Measurements from ENCODE around the gene MTIF3.

The MTIF3 gene

GRCh38 chr13:27450921-27451471 is 632 bp upstream of the MTIF3 start:
- peaks cover 22% of the 10 kb centered on the region for H3K4me1 ChIP-seq (ENCODE audit: insufficient read depth, low read length)
- no peaks in the 10 kb centered on the region for H3K36me3 ChIP-seq (ENCODE audit: insufficient read depth, low read length)
- H3K27me3 ChIP-seq (ENCODE audit: insufficient read depth, low read length): peaks cover 11% of the 10 kb centered on the region; the same call in 1 of the 2 replicates
- H3K4me3 ChIP-seq (ENCODE audit: low read length): peak overlapping the region; percentile 75
- no peaks in the 10 kb centered on the region for H3K9me3 ChIP-seq (ENCODE audit: insufficient read depth, low read depth, low read length)
- H3K27ac ChIP-seq (ENCODE audit: low read depth, low read length): peak overlapping the region; percentile 95
- 3% methylated on average over 34 of the region's 34 CpGs for WGBS
- peak overlapping the region; percentile 85 for H3K9ac ChIP-seq (ENCODE audit: low read depth, low read length)

GRCh38 chr13:27449081-27449603 is 1.2 kb downstream of the MTIF3 start:
- Histone ChIP-seq H3K4me1 (ENCODE audit: insufficient read depth, low read length) (peaks cover 16% of the 10 kb centered on the region), H3K4me3 (ENCODE audit: low read length) (peak overlapping the region; percentile 75)

GRCh38 chr13:27448308-27448707 is 2.1 kb downstream of the MTIF3 start:
- no peak overlapping the region for H3K9ac ChIP-seq (ENCODE audit: low read depth, low read length)
- no peaks in the 10 kb centered on the region for H3K9me3 ChIP-seq (ENCODE audit: insufficient read depth, low read depth, low read length)
- 0 out of 2 replicates have a peak, but pooled peaks cover 3% of the 10 kb centered on the region for H3K36me3 ChIP-seq (ENCODE audit: insufficient read depth, low read length)
- peaks cover 11% of the 10 kb centered on the region; the same call in 1 of the 2 replicates for H3K27me3 ChIP-seq (ENCODE audit: insufficient read depth, low read length)
- no peak overlapping the region for H3K4me3 ChIP-seq (ENCODE audit: low read length)
- 87% methylated on average over 4 of the region's 4 CpGs for WGBS
- H3K27ac ChIP-seq (ENCODE audit: low read depth, low read length): no peak overlapping the region
- peaks cover 16% of the 10 kb centered on the region for H3K4me1 ChIP-seq (ENCODE audit: insufficient read depth, low read length)

More at GRCh38 chr13:27449081-27449603, 1.2 kb downstream of the MTIF3 start:
- H3K36me3 ChIP-seq (ENCODE audit: insufficient read depth, low read length): 0 out of 2 replicates have a peak, but pooled peaks cover 3% of the 10 kb centered on the region
- peak overlapping the region; percentile 85 for H3K9ac ChIP-seq (ENCODE audit: low read depth, low read length)
- 83% methylated on average over 15 of the region's 15 CpGs for WGBS
- peaks cover 11% of the 10 kb centered on the region; the same call in 1 of the 2 replicates for H3K27me3 ChIP-seq (ENCODE audit: insufficient read depth, low read length)
- H3K27ac ChIP-seq (ENCODE audit: low read depth, low read length): peak overlapping the region; percentile 95
- H3K9me3 ChIP-seq (ENCODE audit: insufficient read depth, low read depth, low read length): no peaks in the 10 kb centered on the region

- no peak overlapping the region for H3K4me3 ChIP-seq (ENCODE audit: low read length)
- H3K27me3 ChIP-seq (ENCODE audit: insufficient read depth, low read length): peaks cover 10% of the 10 kb centered on the region; the same call in 1 of the 2 replicates
- WGBS: 95% methylated on average over 7 of the region's 7 CpGs
- H3K9ac ChIP-seq (ENCODE audit: low read depth, low read length): no peak overlapping the region
- no peaks in the 10 kb centered on the region for H3K9me3 ChIP-seq (ENCODE audit: insufficient read depth, low read depth, low read length)
- H3K27ac ChIP-seq (ENCODE audit: low read depth, low read length): no peak overlapping the region
- H3K36me3 ChIP-seq (ENCODE audit: insufficient read depth, low read length): 0 out of 2 replicates have a peak, but pooled peaks cover 3% of the 10 kb centered on the region
- peaks cover 16% of the 10 kb centered on the region for H3K4me1 ChIP-seq (ENCODE audit: insufficient read depth, low read length)
Measured at GRCh38 chr13:27446986-27447583, 3.3 kb downstream of the MTIF3 start.

GRCh38 chr13:27442797-27443196 is 7.6 kb downstream of the MTIF3 start:
- no peak overlapping the region for H3K27ac ChIP-seq (ENCODE audit: low read depth, low read length)
- H3K4me1 ChIP-seq (ENCODE audit: insufficient read depth, low read length): 0 out of 2 replicates have a peak, but pooled peaks cover 3% of the 10 kb centered on the region
- H3K36me3 ChIP-seq (ENCODE audit: insufficient read depth, low read length): peaks cover 19% of the 10 kb centered on the region
- H3K9me3 ChIP-seq (ENCODE audit: insufficient read depth, low read depth, low read length): no peaks in the 10 kb centered on the region
- no peak overlapping the region for H3K9ac ChIP-seq (ENCODE audit: low read depth, low read length)
- WGBS: 94% methylated on average over 7 of the region's 7 CpGs
- no peak overlapping the region for H3K4me3 ChIP-seq (ENCODE audit: low read length)
- H3K27me3 ChIP-seq (ENCODE audit: insufficient read depth, low read length): no peaks in the 10 kb centered on the region

- Histone ChIP-seq H3K27me3 (ENCODE audit: insufficient read depth, low read length) (no peaks in the 10 kb centered on the region), H3K9ac (ENCODE audit: low read depth, low read length) (0 out of 2 replicates have a peak overlapping the region, but pooled peaks have one; percentile 25), H3K27ac (ENCODE audit: low read depth, low read length) (no peak overlapping the region), H3K4me1 (ENCODE audit: insufficient read depth, low read length) (0 out of 2 replicates have a peak, but pooled peaks cover 3% of the 10 kb centered on the region), H3K36me3 (ENCODE audit: insufficient read depth, low read length) (peaks cover 19% of the 10 kb centered on the region), H3K4me3 (ENCODE audit: low read length) (no peak overlapping the region), H3K9me3 (ENCODE audit: insufficient read depth, low read depth, low read length) (no peaks in the 10 kb centered on the region)
- 78% methylated on average over 14 of the region's 15 CpGs for WGBS
Measured at GRCh38 chr13:27442071-27442647, 8.2 kb downstream of the MTIF3 start.

GRCh38 chr13:27440408-27440807 is 10.0 kb downstream of the MTIF3 start:
- peaks cover 32% of the 10 kb centered on the region for H3K36me3 ChIP-seq (ENCODE audit: insufficient read depth, low read length)
- H3K4me1 ChIP-seq (ENCODE audit: insufficient read depth, low read length): 0 out of 2 replicates have a peak, but pooled peaks cover 3% of the 10 kb centered on the region
- no peaks in the 10 kb centered on the region for H3K9me3 ChIP-seq (ENCODE audit: insufficient read depth, low read depth, low read length)
- WGBS: 93% methylated on average over 1 of the region's 1 CpG
- no peak overlapping the region for H3K27ac ChIP-seq (ENCODE audit: low read depth, low read length)
- no peaks in the 10 kb centered on the region for H3K27me3 ChIP-seq (ENCODE audit: insufficient read depth, low read length)
- no peak overlapping the region for H3K4me3 ChIP-seq (ENCODE audit: low read length)
- no peak overlapping the region for H3K9ac ChIP-seq (ENCODE audit: low read depth, low read length)

- Histone ChIP-seq H3K36me3 (ENCODE audit: insufficient read depth, low read length) (peaks cover 62% of the 10 kb centered on the region), H3K4me3 (ENCODE audit: low read length) (no peak overlapping the region), H3K9me3 (ENCODE audit: insufficient read depth, low read depth, low read length) (no peaks in the 10 kb centered on the region), H3K4me1 (ENCODE audit: insufficient read depth, low read length) (0 out of 2 replicates have a peak, but pooled peaks cover 3% of the 10 kb centered on the region), H3K9ac (ENCODE audit: low read depth, low read length) (no peak overlapping the region), H3K27me3 (ENCODE audit: insufficient read depth, low read length) (no peaks in the 10 kb centered on the region), H3K27ac (ENCODE audit: low read depth, low read length) (no peak overlapping the region)
- 88% methylated on average over 2 of the region's 2 CpGs for WGBS
Measured at GRCh38 chr13:27437126-27437525, 13.2 kb downstream of the MTIF3 start.

GRCh38 chr13:27432611-27433210 is 17.7 kb downstream of the MTIF3 start:
- H3K4me3 ChIP-seq (ENCODE audit: low read length): no peak overlapping the region
- H3K9me3 ChIP-seq (ENCODE audit: insufficient read depth, low read depth, low read length): no peaks in the 10 kb centered on the region
- H3K36me3 ChIP-seq (ENCODE audit: insufficient read depth, low read length): peaks cover 89% of the 10 kb centered on the region
- H3K4me1 ChIP-seq (ENCODE audit: insufficient read depth, low read length): no peaks in the 10 kb centered on the region
- WGBS: 96% methylated on average over 11 of the region's 12 CpGs
- no peak overlapping the region for H3K9ac ChIP-seq (ENCODE audit: low read depth, low read length)
- no peaks in the 10 kb centered on the region for H3K27me3 ChIP-seq (ENCODE audit: insufficient read depth, low read length)
- no peak overlapping the region for H3K27ac ChIP-seq (ENCODE audit: low read depth, low read length)

- H3K9ac ChIP-seq (ENCODE audit: low read depth, low read length): no peak overlapping the region
- H3K36me3 ChIP-seq (ENCODE audit: insufficient read depth, low read length): peaks cover 95% of the 10 kb centered on the region
- H3K27me3 ChIP-seq (ENCODE audit: insufficient read depth, low read length): no peaks in the 10 kb centered on the region
- no peaks in the 10 kb centered on the region for H3K4me1 ChIP-seq (ENCODE audit: insufficient read depth, low read length)
- H3K4me3 ChIP-seq (ENCODE audit: low read length): no peak overlapping the region
- no peaks in the 10 kb centered on the region for H3K9me3 ChIP-seq (ENCODE audit: insufficient read depth, low read depth, low read length)
- WGBS: 95% methylated on average over 3 of the region's 3 CpGs
- no peak overlapping the region for H3K27ac ChIP-seq (ENCODE audit: low read depth, low read length)
Measured at GRCh38 chr13:27432180-27432579, 18.2 kb downstream of the MTIF3 start.

- no peak overlapping the region for H3K9ac ChIP-seq (ENCODE audit: low read depth, low read length)
- peaks cover 19% of the 10 kb centered on the region for H3K4me1 ChIP-seq (ENCODE audit: insufficient read depth, low read length)
- H3K27me3 ChIP-seq (ENCODE audit: insufficient read depth, low read length): peaks cover 8% of the 10 kb centered on the region
- no peak overlapping the region for H3K27ac ChIP-seq (ENCODE audit: low read depth, low read length)
- no peak overlapping the region for H3K4me3 ChIP-seq (ENCODE audit: low read length)
- peaks cover 62% of the 10 kb centered on the region for H3K36me3 ChIP-seq (ENCODE audit: insufficient read depth, low read length)
- no peaks in the 10 kb centered on the region for H3K9me3 ChIP-seq (ENCODE audit: insufficient read depth, low read depth, low read length)
- 94% methylated on average over 5 of the region's 5 CpGs for WGBS
Measured at GRCh38 chr13:27428160-27428559, 22.2 kb downstream of the MTIF3 start.
